T-helper 1 cell treated with Interleukin-12 subunit alpha and Interleukin-12 subunit beta and Interleukin-4 antibody, amounts not matched to agents 30 μg/mL and 1 μg/mL, for 36 hours (primary cell): ENCODE results near the gene BCL2L14.

Source experiments
- H3K27ac Mint-ChIP-seq: one replicate; pipeline ENCODE4 v1.8.0; 2021; ENCODE audit warnings: mild to moderate bottlenecking, mixed read lengths
- H3K27me3 Mint-ChIP-seq: one replicate; pipeline ENCODE4 v1.8.0; 2021; ENCODE audit warnings: low read depth, mixed read lengths
- H3K36me3 Mint-ChIP-seq: one replicate; pipeline ENCODE4 v1.8.0; 2021; ENCODE audit warnings: low read depth, mixed read lengths
- H3K4me1 Mint-ChIP-seq: one replicate; pipeline ENCODE4 v1.8.0; 2021; ENCODE audit warnings: low read depth, mixed read lengths
- H3K4me3 Mint-ChIP-seq: one replicate; pipeline ENCODE4 v1.8.0; 2021; ENCODE audit warnings: mild to moderate bottlenecking, moderate library complexity, mixed read lengths
- H3K9me3 Mint-ChIP-seq: one replicate; pipeline ENCODE4 v1.8.0; 2021; ENCODE audit warnings: mixed read lengths

The BCL2L14 gene

DNA sequence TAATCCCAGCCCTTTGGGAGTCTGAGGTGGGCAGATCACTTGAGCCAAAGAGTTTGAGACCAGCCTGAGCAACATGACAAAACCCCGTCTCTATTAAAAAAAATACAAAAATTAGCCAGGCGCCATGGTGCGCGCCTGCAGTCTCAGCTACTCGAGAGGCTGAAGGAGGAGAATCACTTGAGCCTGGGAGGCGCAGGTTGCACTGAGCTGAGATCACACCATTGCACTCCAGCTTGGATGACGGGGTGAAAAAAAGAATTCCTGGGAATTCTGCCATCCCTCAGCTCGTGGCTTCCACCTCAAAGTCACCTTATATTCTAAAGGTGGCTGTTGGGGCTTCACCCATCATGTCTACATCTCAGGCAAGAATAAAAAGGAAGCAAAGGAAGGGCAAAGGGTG, 12.9 kb downstream of the BCL2L14 start:
- Mint-ChIP-seq H3K9me3 (no peaks in the 10 kb centered on the region), H3K4me1 (no peaks in the 10 kb centered on the region), H3K4me3 (no peak overlapping the region), H3K36me3 (peaks cover 5% of the 10 kb centered on the region), H3K27me3 (no peaks in the 10 kb centered on the region), H3K27ac (no peak overlapping the region)

DNA sequence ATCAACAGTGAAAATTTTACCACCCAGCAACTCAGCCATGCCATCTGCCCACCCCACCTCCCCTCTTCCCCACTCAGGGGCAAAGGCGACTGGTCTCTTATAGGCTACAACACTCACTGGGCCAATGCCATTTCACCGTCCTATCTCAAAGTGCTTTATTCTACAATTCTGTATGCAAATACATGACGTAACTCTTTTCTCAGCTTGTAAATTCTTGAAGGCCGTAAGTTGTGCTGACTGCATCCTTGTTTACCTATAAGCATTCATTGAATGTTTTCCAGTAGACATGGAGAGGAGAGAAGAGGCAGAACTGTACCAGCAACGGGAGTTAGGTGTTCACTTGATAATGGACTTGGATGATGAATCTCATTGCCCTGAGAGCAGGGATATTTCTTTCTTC, 15.6 kb downstream of the BCL2L14 start:
- Mint-ChIP-seq H3K27me3 (no peaks in the 10 kb centered on the region), H3K36me3 (peaks cover 7% of the 10 kb centered on the region), H3K27ac (no peak overlapping the region), H3K4me3 (no peak overlapping the region), H3K9me3 (no peaks in the 10 kb centered on the region), H3K4me1 (no peaks in the 10 kb centered on the region)

- Mint-ChIP-seq H3K36me3 (peaks cover 7% of the 10 kb centered on the region), H3K4me3 (no peak overlapping the region), H3K9me3 (no peaks in the 10 kb centered on the region), H3K4me1 (no peaks in the 10 kb centered on the region), H3K27me3 (no peaks in the 10 kb centered on the region), H3K27ac (no peak overlapping the region)
These were observed 16.4 kb downstream of the BCL2L14 start for GRCh38 chr12:12086973-12087692.

GRCh38 chr12:12087693-12088034, 16.9 kb downstream of the BCL2L14 start:
- Mint-ChIP-seq H3K27ac (no peak overlapping the region), H3K9me3 (no peaks in the 10 kb centered on the region), H3K27me3 (no peaks in the 10 kb centered on the region), H3K4me1 (no peaks in the 10 kb centered on the region), H3K36me3 (peaks cover 7% of the 10 kb centered on the region), H3K4me3 (no peak overlapping the region)

DNA sequence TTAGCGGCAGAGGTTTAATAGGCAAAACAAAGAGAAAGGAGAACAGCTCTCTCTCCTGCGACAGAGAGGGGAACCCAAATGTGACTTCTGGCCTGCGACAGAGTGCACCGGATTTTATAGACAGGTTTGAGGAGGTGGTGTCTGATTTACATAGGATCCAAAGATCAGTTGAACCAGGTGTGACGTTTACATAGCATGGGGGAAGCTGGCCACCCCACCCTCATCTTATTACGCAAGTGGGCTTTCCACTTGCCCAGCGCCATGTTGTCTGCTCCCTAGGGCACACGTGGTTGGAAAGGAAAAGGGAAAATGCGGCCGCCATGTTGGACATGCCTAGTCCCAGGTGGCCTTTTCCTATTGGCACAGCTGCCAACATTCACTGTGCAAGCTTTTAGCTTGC, 17.4 kb downstream of the BCL2L14 start:
- peaks cover 7% of the 10 kb centered on the region for H3K36me3 Mint-ChIP-seq
- no peaks in the 10 kb centered on the region for H3K9me3 Mint-ChIP-seq
- H3K4me1 Mint-ChIP-seq, result no peaks in the 10 kb centered on the region
- H3K27me3 Mint-ChIP-seq, result no peaks in the 10 kb centered on the region
- no peak overlapping the region for H3K27ac Mint-ChIP-seq
- no peak overlapping the region for H3K4me3 Mint-ChIP-seq

GRCh38 chr12:12088761-12089160, 18.0 kb downstream of the BCL2L14 start:
- no peak overlapping the region for H3K27ac Mint-ChIP-seq

GRCh38 chr12:12091071-12091470, 20.3 kb downstream of the BCL2L14 start:
- H3K4me1 Mint-ChIP-seq, result no peaks in the 10 kb centered on the region
- no peaks in the 10 kb centered on the region for H3K9me3 Mint-ChIP-seq
- H3K36me3 Mint-ChIP-seq, result peaks cover 17% of the 10 kb centered on the region
- no peak overlapping the region for H3K4me3 Mint-ChIP-seq
- no peak overlapping the region for H3K27ac Mint-ChIP-seq
- no peaks in the 10 kb centered on the region for H3K27me3 Mint-ChIP-seq

More at GRCh38 chr12:12088761-12089160, 18.0 kb downstream of the BCL2L14 start:
- no peaks in the 10 kb centered on the region for H3K4me1 Mint-ChIP-seq
- peaks cover 7% of the 10 kb centered on the region for H3K36me3 Mint-ChIP-seq
- H3K4me3 Mint-ChIP-seq, result no peak overlapping the region
- H3K9me3 Mint-ChIP-seq, result no peaks in the 10 kb centered on the region
- H3K27me3 Mint-ChIP-seq, result no peaks in the 10 kb centered on the region

DNA sequence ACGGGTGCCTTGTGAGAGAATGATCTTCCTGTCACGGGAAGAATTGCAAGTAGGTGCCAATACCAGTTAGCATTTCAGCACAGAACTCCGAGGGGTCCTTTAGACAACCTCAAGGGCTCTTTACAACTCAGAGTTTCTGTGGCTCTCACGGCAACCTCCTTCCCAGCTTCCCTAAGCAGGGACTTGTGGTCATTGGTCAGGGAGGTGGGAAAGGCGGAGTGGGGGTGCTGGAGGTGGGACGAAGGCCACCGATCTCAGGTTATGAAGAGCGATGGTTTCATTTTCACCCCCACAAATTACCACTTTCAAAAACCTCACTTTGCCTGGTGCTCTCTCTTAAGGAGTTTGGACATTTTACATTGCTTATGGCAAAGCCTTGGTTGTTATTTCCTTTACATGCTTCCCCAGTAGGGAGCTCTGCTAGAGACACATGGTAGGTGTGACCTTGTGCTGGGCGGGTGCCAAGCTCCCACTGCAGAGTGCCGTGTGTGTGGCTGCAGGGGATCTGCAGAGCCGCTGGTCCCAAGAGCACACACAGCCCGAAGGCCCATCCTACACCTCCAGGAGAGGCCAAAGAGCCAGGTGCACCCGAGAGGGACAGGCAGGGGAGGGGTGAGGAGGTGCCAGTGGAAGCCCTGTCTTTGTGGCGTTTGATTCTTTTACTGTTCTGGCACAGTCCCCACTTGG, 21.4 kb downstream of the BCL2L14 start:
- Mint-ChIP-seq H3K4me3 (no peak overlapping the region), H3K9me3 (no peaks in the 10 kb centered on the region), H3K27ac (no peak overlapping the region), H3K4me1 (no peaks in the 10 kb centered on the region), H3K36me3 (peaks cover 17% of the 10 kb centered on the region), H3K27me3 (no peaks in the 10 kb centered on the region)

- Mint-ChIP-seq H3K27me3 (no peaks in the 10 kb centered on the region), H3K27ac (no peak overlapping the region), H3K4me3 (no peak overlapping the region), H3K4me1 (no peaks in the 10 kb centered on the region), H3K9me3 (no peaks in the 10 kb centered on the region), H3K36me3 (peaks cover 12% of the 10 kb centered on the region)
These were observed 23.7 kb downstream of the BCL2L14 start for GRCh38 chr12:12094481-12094880.

DNA sequence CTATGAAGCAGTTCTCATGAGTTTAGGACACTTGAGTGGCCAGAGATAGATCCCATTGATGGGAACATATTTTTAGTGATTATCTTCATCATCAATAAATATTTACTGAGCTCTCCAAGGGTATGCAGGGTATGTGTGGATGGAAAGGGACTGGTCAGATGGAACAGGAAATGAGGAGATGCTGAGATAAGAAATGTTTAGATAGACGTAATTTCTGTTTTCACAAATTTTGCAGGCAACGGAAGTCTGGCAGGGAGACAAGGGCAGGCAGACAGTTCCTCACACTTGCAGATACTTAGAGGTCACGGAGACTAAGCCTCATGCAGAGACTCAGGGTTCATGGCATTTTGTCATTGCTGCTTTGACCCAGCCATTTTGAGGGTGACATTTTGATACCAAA, 24.3 kb downstream of the BCL2L14 start:
- H3K36me3 Mint-ChIP-seq, result peaks cover 10% of the 10 kb centered on the region
- no peaks in the 10 kb centered on the region for H3K9me3 Mint-ChIP-seq
- H3K27ac Mint-ChIP-seq, result no peak overlapping the region
- no peaks in the 10 kb centered on the region for H3K27me3 Mint-ChIP-seq
- no peaks in the 10 kb centered on the region for H3K4me1 Mint-ChIP-seq
- no peak overlapping the region for H3K4me3 Mint-ChIP-seq

- H3K27me3 Mint-ChIP-seq, result no peaks in the 10 kb centered on the region
- no peaks in the 10 kb centered on the region for H3K4me1 Mint-ChIP-seq
- peaks cover 10% of the 10 kb centered on the region for H3K36me3 Mint-ChIP-seq
- no peak overlapping the region for H3K27ac Mint-ChIP-seq
- H3K4me3 Mint-ChIP-seq, result no peak overlapping the region
- no peaks in the 10 kb centered on the region for H3K9me3 Mint-ChIP-seq
These were observed 27.4 kb downstream of the BCL2L14 start for GRCh38 chr12:12097891-12098690.

DNA sequence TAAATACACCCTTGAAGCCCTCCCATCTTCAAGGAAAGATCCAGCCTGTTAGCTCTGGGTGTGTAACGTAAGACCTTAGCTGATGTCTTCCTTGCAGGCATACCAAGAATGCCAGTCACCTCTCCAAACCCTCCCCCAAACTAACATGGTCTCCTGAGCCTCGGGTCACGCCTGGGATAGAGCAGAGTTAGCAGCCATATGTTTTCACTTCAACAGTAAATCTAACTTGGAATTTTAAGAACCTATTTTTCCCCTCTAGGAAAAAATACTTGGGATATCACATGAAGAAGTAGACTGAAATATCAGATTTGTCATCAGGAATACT, 27.9 kb downstream of the BCL2L14 start:
- H3K36me3 Mint-ChIP-seq, result peaks cover 12% of the 10 kb centered on the region
- H3K4me1 Mint-ChIP-seq, result no peaks in the 10 kb centered on the region
- no peak overlapping the region for H3K4me3 Mint-ChIP-seq
- no peaks in the 10 kb centered on the region for H3K27me3 Mint-ChIP-seq
- H3K27ac Mint-ChIP-seq, result no peak overlapping the region
- H3K9me3 Mint-ChIP-seq, result peaks cover 4% of the 10 kb centered on the region

DNA sequence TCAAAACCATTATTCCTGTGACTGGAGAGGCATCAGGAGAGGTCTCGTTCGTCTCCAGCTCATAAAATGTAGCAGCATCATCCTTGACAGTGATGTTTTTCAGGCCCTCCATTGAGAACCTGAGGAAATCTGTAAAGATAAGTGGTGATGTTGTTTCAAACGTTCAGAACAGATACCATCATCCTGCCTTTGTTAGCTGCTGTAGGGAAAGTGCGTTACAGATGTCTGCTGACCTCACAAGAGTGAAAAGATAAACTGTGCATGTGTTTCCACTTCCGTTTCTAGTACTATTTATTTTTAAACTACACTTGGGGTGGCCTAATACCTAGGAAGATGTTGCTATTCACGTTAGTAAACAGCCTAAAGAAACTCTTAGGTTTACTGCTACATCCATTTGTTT, 28.4 kb downstream of the BCL2L14 start:
- H3K27ac Mint-ChIP-seq, result no peak overlapping the region
- no peaks in the 10 kb centered on the region for H3K4me1 Mint-ChIP-seq
- H3K27me3 Mint-ChIP-seq, result no peaks in the 10 kb centered on the region
- H3K9me3 Mint-ChIP-seq, result peaks cover 4% of the 10 kb centered on the region
- H3K4me3 Mint-ChIP-seq, result no peak overlapping the region
- peaks cover 12% of the 10 kb centered on the region for H3K36me3 Mint-ChIP-seq

GRCh38 chr12:12107678-12108077, 36.9 kb downstream of the BCL2L14 start:
- Mint-ChIP-seq H3K9me3 (peaks cover 35% of the 10 kb centered on the region), H3K27me3 (no peaks in the 10 kb centered on the region), H3K4me3 (no peak overlapping the region), H3K27ac (no peak overlapping the region), H3K36me3 (peaks cover 5% of the 10 kb centered on the region), H3K4me1 (no peaks in the 10 kb centered on the region)
